ENCODE data around the gene ARHGAP12. TPM values are rescaled to one million over a fixed set of nuclear protein-coding genes. Genes with fewer than 3 reads are reported as not detected.

Gene ARHGAP12
- total and polyA plus RNA-seq, 10 donors = 20.5 to 69.7 (median 46.9) TPM

GRCh38 chr10:31867646-31868045 is 61.0 kb downstream of the ARHGAP12 start:
- Histone ChIP-seq H3K9me3 (no peaks in the 10 kb centered on the region), H3K4me1 (peaks cover 9 to 85% (median 46%) of the 10 kb centered on the region in 6 donors), H3K27me3 (replicated peaks in 1 of 7) (no peaks in the 10 kb centered on the region), H3K4me3 (no peak overlapping the region), H3K36me3 (no peaks in the 10 kb centered on the region), H3K27ac (no peak overlapping the region)
- WGBS, 5 donors = 90 to 97% (median 94%) methylated on average over 3 of the region's 3 CpGs
- no peak for TF ChIP-seq POLR2AphosphoS5 (IDR thresholded peaks at IDR 0.05)
- TF ChIP-seq, protein P1, sequence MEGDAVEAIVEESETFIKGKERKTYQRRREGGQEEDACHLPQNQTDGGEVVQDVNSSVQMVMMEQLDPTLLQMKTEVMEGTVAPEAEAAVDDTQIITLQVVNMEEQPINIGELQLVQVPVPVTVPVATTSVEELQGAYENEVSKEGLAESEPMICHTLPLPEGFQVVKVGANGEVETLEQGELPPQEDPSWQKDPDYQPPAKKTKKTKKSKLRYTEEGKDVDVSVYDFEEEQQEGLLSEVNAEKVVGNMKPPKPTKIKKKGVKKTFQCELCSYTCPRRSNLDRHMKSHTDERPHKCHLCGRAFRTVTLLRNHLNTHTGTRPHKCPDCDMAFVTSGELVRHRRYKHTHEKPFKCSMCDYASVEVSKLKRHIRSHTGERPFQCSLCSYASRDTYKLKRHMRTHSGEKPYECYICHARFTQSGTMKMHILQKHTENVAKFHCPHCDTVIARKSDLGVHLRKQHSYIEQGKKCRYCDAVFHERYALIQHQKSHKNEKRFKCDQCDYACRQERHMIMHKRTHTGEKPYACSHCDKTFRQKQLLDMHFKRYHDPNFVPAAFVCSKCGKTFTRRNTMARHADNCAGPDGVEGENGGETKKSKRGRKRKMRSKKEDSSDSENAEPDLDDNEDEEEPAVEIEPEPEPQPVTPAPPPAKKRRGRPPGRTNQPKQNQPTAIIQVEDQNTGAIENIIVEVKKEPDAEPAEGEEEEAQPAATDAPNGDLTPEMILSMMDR (IDR thresholded peaks at IDR 0.05 in 8 of 11, conservative IDR thresholded peaks at IDR 0.05 in 3 of 11) = no peak
- TF ChIP-seq POLR2A (IDR thresholded peaks at IDR 0.05) = no peak
- DNase-seq = no peak
- intact Hi-C loops (cut with DNase I; ENCODE audit: low total_unique reads) = no loop called here

GRCh38 chr10:31866118-31866670 is 62.4 kb downstream of the ARHGAP12 start:
- TF ChIP-seq POLR2A (IDR thresholded peaks at IDR 0.05) (no peak), POLR2AphosphoS5 (IDR thresholded peaks at IDR 0.05) (no peak)
- TF ChIP-seq, protein P1 (IDR thresholded peaks at IDR 0.05 in 8 of 11, conservative IDR thresholded peaks at IDR 0.05 in 3 of 11) = no peak
- intact Hi-C loops (cut with DNase I; ENCODE audit: low total_unique reads) = no loop called here
- H3K36me3 ChIP-seq = peaks cover 0 to 4% (median 0%) of the 10 kb centered on the region in 6 donors
- 67 to 79% (median 72%) methylated on average over 4 of the region's 4 CpGs for WGBS, 5 donors
- no peaks in the 10 kb centered on the region for H3K9me3 ChIP-seq
- peaks cover 5 to 80% (median 45%) of the 10 kb centered on the region in 6 donors for H3K4me1 ChIP-seq
- peak overlapping the region in 6 of 8 donors; percentile 16 to 68 (median 42) for H3K27ac ChIP-seq
- H3K4me3 ChIP-seq = no peak overlapping the region
- DNase-seq = no peak
- H3K27me3 ChIP-seq (replicated peaks in 1 of 7) = no peaks in the 10 kb centered on the region

GRCh38 chr10:31864834-31865518 is 63.7 kb downstream of the ARHGAP12 start:
- no peaks in the 10 kb centered on the region for H3K9me3 ChIP-seq
- no peaks in the 10 kb centered on the region for H3K27me3 ChIP-seq (replicated peaks in 1 of 7)
- no peak for DNase-seq
- peak overlapping the region; percentile 6 to 69 (median 50) for H3K27ac ChIP-seq
- intact Hi-C loops (cut with DNase I; ENCODE audit: low total_unique reads) = no loop called here
- H3K36me3 ChIP-seq = peaks cover 0 to 17% (median 8%) of the 10 kb centered on the region in 6 donors
- WGBS, 5 donors = 41 to 67% (median 55%) methylated on average over 5 of the region's 5 CpGs
- H3K4me1 ChIP-seq = peaks cover 5 to 71% (median 43%) of the 10 kb centered on the region in 6 donors
- H3K4me3 ChIP-seq = peak overlapping the region in 1 of 8 donors; percentile 8
- TF ChIP-seq POLR2A (IDR thresholded peaks at IDR 0.05) = no peak
- TF ChIP-seq POLR2AphosphoS5 (IDR thresholded peaks at IDR 0.05) = no peak
- TF ChIP-seq, protein P1 (IDR thresholded peaks at IDR 0.05 in 8 of 11, conservative IDR thresholded peaks at IDR 0.05 in 3 of 11) = no peak

- Histone ChIP-seq H3K27me3 (replicated peaks in 1 of 7) (no peaks in the 10 kb centered on the region), H3K4me1 (peaks cover 0 to 16% (median 3%) of the 10 kb centered on the region in 6 donors), H3K9me3 (peaks cover 0 to 9% (median 0%) of the 10 kb centered on the region in 8 donors), H3K27ac (no peak overlapping the region), H3K4me3 (no peak overlapping the region), H3K36me3 (peaks cover 0 to 50% (median 12%) of the 10 kb centered on the region in 6 donors)
- 82 to 96% (median 89%) methylated on average over 4 of the region's 4 CpGs for WGBS, 5 donors
- TF ChIP-seq POLR2A (IDR thresholded peaks at IDR 0.05) (no peak), POLR2AphosphoS5 (IDR thresholded peaks at IDR 0.05) (no peak)
- TF ChIP-seq, protein P1 (IDR thresholded peaks at IDR 0.05 in 8 of 11, conservative IDR thresholded peaks at IDR 0.05 in 3 of 11) = no peak
- intact Hi-C loops (cut with DNase I; ENCODE audit: low total_unique reads) = loop anchor here (5.0 kb wide), 1 partner anchor 152 kb away; no protein-coding TSS in a partner anchor
- no peak for DNase-seq
Measured at GRCh38 chr10:31855033-31855432, 73.6 kb downstream of the ARHGAP12 start.

Data from spleen (tissue), 11 donors.